Hepatocyte (in vitro differentiated cells): ENCODE measurements around the gene CAD. TPM values are rescaled to one million over a fixed set of nuclear protein-coding genes. Genes with fewer than 3 reads are reported as not detected.
A peak's percentile ranks its signal among the peaks of the same experiment; 100 is the strongest.

Experiments used
- DNase-seq: peaks from one replicate; pipeline ENCODE4 v3.0.0-alpha.2; 2016; ENCODE audit warnings: low spot score
- H2AFZ ChIP-seq: fragments of 200-600 bp; sonication (generic); 2 replicates; pipeline ENCODE4 v1.6.0; 2016; ENCODE audit warnings: antibody characterized with exemption, mild to moderate bottlenecking
- H3K27ac ChIP-seq: fragments of 200-600 bp; sonication (generic); 2 replicates; pipeline ENCODE4 v1.5.1; 2016; ENCODE audit warnings: mild to moderate bottlenecking
- H3K27me3 ChIP-seq: fragments of 200-600 bp; sonication (generic); 2 replicates; pipeline ENCODE4 v1.6.1; 2016
- H3K36me3 ChIP-seq: fragments of 200-600 bp; sonication (generic); replicated peaks from 2 replicates; pipeline ENCODE4 v1.5.1; 2016; ENCODE audit warnings: low read depth; ENCODE audit not compliant: insufficient read depth
- H3K4me1 ChIP-seq: fragments of 200-600 bp; sonication (generic); 2 replicates; pipeline ENCODE4 v1.5.1; 2016; ENCODE audit warnings: mild to moderate bottlenecking, moderate library complexity; ENCODE audit not compliant: insufficient read depth
- H3K4me2 ChIP-seq: fragments of 200-600 bp; sonication (generic); 2 replicates; pipeline ENCODE4 v1.6.0; 2016
- H3K4me3 ChIP-seq: fragments of 200-600 bp; sonication (generic); 2 replicates; pipeline ENCODE4 v1.5.1; 2016; ENCODE audit warnings: mild to moderate bottlenecking
- H3K79me2 ChIP-seq: fragments of 200-600 bp; sonication (generic); 2 replicates; pipeline ENCODE4 v1.6.0; 2017; ENCODE audit warnings: mild to moderate bottlenecking
- H3K9me2 ChIP-seq: fragments of 200-600 bp; sonication (generic); replicated peaks from 2 replicates; pipeline ENCODE4 v1.6.0; 2017; ENCODE audit warnings: mild to moderate bottlenecking; ENCODE audit not compliant: insufficient read depth
- H3K9me3 ChIP-seq: fragments of 200-600 bp; sonication (generic); 2 replicates; pipeline ENCODE4 v1.5.1; 2016; ENCODE audit warnings: low read depth, mild to moderate bottlenecking
- H4K20me1 ChIP-seq: fragments of 200-600 bp; sonication (generic); 2 replicates; pipeline ENCODE4 v1.6.0; 2016; ENCODE audit warnings: mild to moderate bottlenecking; ENCODE audit not compliant: insufficient read depth, poor library complexity, severe bottlenecking
- CTCF ChIP-seq: fragments of 200-600 bp; sonication (generic); IDR thresholded peaks from 2 replicates; pipeline ENCODE4 v1.5.1; 2016; ENCODE audit warnings: antibody characterized with exemption, mild to moderate bottlenecking; ENCODE audit not compliant: poor library complexity
- EZH2phosphoT487 ChIP-seq: fragments of 200-600 bp; sonication (generic); IDR thresholded peaks from one replicate; pipeline ENCODE4 v1.6.1; 2018; ENCODE audit warnings: antibody characterized with exemption, mild to moderate bottlenecking, low read depth, moderate library complexity; ENCODE audit not compliant: unreplicated experiment, severe bottlenecking
- whole genome bisulfite sequencing: methylation state at CpG from one replicate; pipeline ENCODE4 v1.1.6; 2016; ENCODE audit warnings: low lambda C conversion rate; ENCODE audit errors: missing lambda C conversion rate; 5-methylcytosine and 5-hydroxymethylcytosine counted together
- polyA plus RNA-seq: library from polyadenylated mRNA; unstranded; fragments of >200 nt; fragmentation: Nextera tagmentation; extraction: Ambion mirVana; gene quantifications from 2 replicates; pipeline ENCODE4 v1.2.1, GENCODE V29; 2016
- total RNA-seq: library from RNA; depleted of rRNA; stranded (reverse); fragments of >200 nt; gene quantifications from 2 replicates; pipeline ENCODE4 v1.2.3, GENCODE V29; 2014

Gene CAD
- total and polyA plus RNA-seq, 2 experiments from 2014 or later = 16.6 to 20.7 TPM

- no peaks in the 10 kb centered on the region for H3K9me3 ChIP-seq
- no peaks in the 10 kb centered on the region for H4K20me1 ChIP-seq
- no peaks in the 10 kb centered on the region for H3K9me2 ChIP-seq
- no peak overlapping the region for H3K4me2 ChIP-seq
- no peak for TF ChIP-seq EZH2phosphoT487
- peak; percentile 11 for TF ChIP-seq CTCF
- no peak overlapping the region for H3K27ac ChIP-seq
- WGBS = 13% methylated on average over 6 of the region's 6 CpGs
- H3K79me2 ChIP-seq = no peaks in the 10 kb centered on the region
- DNase-seq = no peak
- peaks cover 12% of the 10 kb centered on the region for H3K27me3 ChIP-seq
- H3K4me1 ChIP-seq = peaks cover 4% of the 10 kb centered on the region
- H2AFZ ChIP-seq = no peak overlapping the region
- H3K36me3 ChIP-seq = no peaks in the 10 kb centered on the region
- H3K4me3 ChIP-seq = no peak overlapping the region
Observed at GRCh38 chr2:27291865-27292264, 74.7 kb downstream of the CAD start.

Other genes starting within 250 kb of the CAD start
- 8.0 and 8.6 TPM in 2 replicates for gene MAPRE3, start 246.7 kb upstream of the CAD start, total RNA-seq
- gene MAPRE3, start 246.7 kb upstream of the CAD start, polyA plus RNA-seq = 23.6 and 29.2 TPM in 2 replicates
- 40.2 and 50.4 TPM in 2 replicates for gene TMEM214, start 184.4 kb upstream of the CAD start, total RNA-seq
- gene TMEM214, start 184.4 kb upstream of the CAD start, polyA plus RNA-seq = 75.9 and 100 TPM in 2 replicates
- 12.9 and 13.8 TPM in 2 replicates for gene AGBL5, start 165.7 kb upstream of the CAD start, total RNA-seq
- gene AGBL5, start 165.7 kb upstream of the CAD start, polyA plus RNA-seq = 20.2 and 24.9 TPM in 2 replicates
- 364 and 380 TPM in 2 replicates for gene OST4, start 145.7 kb upstream of the CAD start, total RNA-seq
- gene OST4, start 145.7 kb upstream of the CAD start, polyA plus RNA-seq = 839 and 872 TPM in 2 replicates
- gene EMILIN1, start 138.8 kb upstream of the CAD start, total RNA-seq = 59.6 and 80.8 TPM in 2 replicates
- 109 and 128 TPM in 2 replicates for gene EMILIN1, start 138.8 kb upstream of the CAD start, polyA plus RNA-seq
- gene KHK, start 130.6 kb upstream of the CAD start, total RNA-seq = 26.1 and 28.7 TPM in 2 replicates
- gene KHK, start 130.6 kb upstream of the CAD start, polyA plus RNA-seq = 57.7 and 73.1 TPM in 2 replicates
- 0.28 and 2.5 TPM in 2 replicates for gene CGREF1, start 98.2 kb upstream of the CAD start, total RNA-seq
- 1.8 and 2.2 TPM in 2 replicates for gene CGREF1, start 98.2 kb upstream of the CAD start, polyA plus RNA-seq
- gene ABHD1, start 93.6 kb upstream of the CAD start, total RNA-seq = 0.03 TPM in 1 of 2 replicates, not detected in the other
- gene ABHD1, start 93.6 kb upstream of the CAD start, polyA plus RNA-seq = 0.58 and 1.1 TPM in 2 replicates
- gene PREB, start 82.7 kb upstream of the CAD start, total RNA-seq = 69.2 and 69.6 TPM in 2 replicates
- gene PREB, start 82.7 kb upstream of the CAD start, polyA plus RNA-seq = 71.7 and 90.3 TPM in 2 replicates
- not detected in 2 replicates for gene PRR30, start 78.0 kb upstream of the CAD start, total RNA-seq
- not detected in 2 replicates for gene PRR30, start 78.0 kb upstream of the CAD start, polyA plus RNA-seq
- not detected in 2 replicates for gene TCF23, start 68.4 kb upstream of the CAD start, total RNA-seq
- gene TCF23, start 68.4 kb upstream of the CAD start, polyA plus RNA-seq = not detected in 2 replicates
- gene ATRAID, start 5.3 kb upstream of the CAD start, total RNA-seq = 161 and 173 TPM in 2 replicates
- 259 and 281 TPM in 2 replicates for gene ATRAID, start 5.3 kb upstream of the CAD start, polyA plus RNA-seq
- gene SLC5A6, start 5.1 kb upstream of the CAD start, total RNA-seq = 65.8 and 72.3 TPM in 2 replicates
- gene SLC5A6, start 5.1 kb upstream of the CAD start, polyA plus RNA-seq = 58.9 and 66.6 TPM in 2 replicates
- gene SLC30A3, start 45.7 kb downstream of the CAD start, total RNA-seq = 0.20 TPM in 1 of 2 replicates, not detected in the other
- not detected in 2 replicates for gene SLC30A3, start 45.7 kb downstream of the CAD start, polyA plus RNA-seq
- gene DNAJC5G, start 58.1 kb downstream of the CAD start, total RNA-seq = not detected in 2 replicates
- not detected in 2 replicates for gene DNAJC5G, start 58.1 kb downstream of the CAD start, polyA plus RNA-seq
- gene TRIM54, start 65.1 kb downstream of the CAD start, total RNA-seq = not detected in 2 replicates
- gene TRIM54, start 65.1 kb downstream of the CAD start, polyA plus RNA-seq = not detected in 2 replicates
- gene UCN, start 91.1 kb downstream of the CAD start, total RNA-seq = 1.4 and 2.9 TPM in 2 replicates
- 1.0 and 2.6 TPM in 2 replicates for gene UCN, start 91.1 kb downstream of the CAD start, polyA plus RNA-seq
- 71.4 and 96.8 TPM in 2 replicates for gene MPV17, start 105.7 kb downstream of the CAD start, total RNA-seq
- 111 and 131 TPM in 2 replicates for gene MPV17, start 105.7 kb downstream of the CAD start, polyA plus RNA-seq
- 51.3 and 53.3 TPM in 2 replicates for gene GTF3C2, start 139.4 kb downstream of the CAD start, total RNA-seq
- gene GTF3C2, start 139.4 kb downstream of the CAD start, polyA plus RNA-seq = 46.8 and 58.0 TPM in 2 replicates
- gene EIF2B4, start 153.0 kb downstream of the CAD start, total RNA-seq = 28.0 and 28.7 TPM in 2 replicates
- gene EIF2B4, start 153.0 kb downstream of the CAD start, polyA plus RNA-seq = 67.5 and 68.7 TPM in 2 replicates
- 81.8 and 88.7 TPM in 2 replicates for gene SNX17, start 153.2 kb downstream of the CAD start, total RNA-seq
- 105 and 109 TPM in 2 replicates for gene SNX17, start 153.2 kb downstream of the CAD start, polyA plus RNA-seq
- 16.0 and 20.6 TPM in 2 replicates for gene ZNF513, start 163.4 kb downstream of the CAD start, total RNA-seq
- gene ZNF513, start 163.4 kb downstream of the CAD start, polyA plus RNA-seq = 26.1 and 36.4 TPM in 2 replicates
- gene PPM1G, start 192.2 kb downstream of the CAD start, total RNA-seq = 60.6 and 64.9 TPM in 2 replicates
- 65.7 and 71.0 TPM in 2 replicates for gene PPM1G, start 192.2 kb downstream of the CAD start, polyA plus RNA-seq
- 114 and 127 TPM in 2 replicates for gene NRBP1, start 211.3 kb downstream of the CAD start, total RNA-seq
- 157 and 165 TPM in 2 replicates for gene NRBP1, start 211.3 kb downstream of the CAD start, polyA plus RNA-seq
- 11.4 and 19.3 TPM in 2 replicates for gene KRTCAP3, start 225.0 kb downstream of the CAD start, total RNA-seq
- 21.0 and 23.3 TPM in 2 replicates for gene KRTCAP3, start 225.0 kb downstream of the CAD start, polyA plus RNA-seq